Naive thymus-derived CD8-positive, alpha-beta T cell (primary cell): Measurements from ENCODE around the gene FAM120C. TPM values are rescaled to one million over a fixed set of nuclear protein-coding genes. Genes with fewer than 3 reads are reported as not detected.

Experiments used
- ATAC-seq, 2 donors: fragments of 150-1000 bp; cut with Tn5 transposase in 1 of 2; sonication (Bioruptor Pico), chemical (Tn5 transposase) in 1 of 2; 1 replicate in 1 of 2; 2 replicates in 1 of 2; pipeline ENCODE4 v1.10.0; 2021; ENCODE audit warnings: mild to moderate bottlenecking in 2 of 2, moderate library complexity in 2 of 2
- POLR2A ChIA-PET: fragments of 350-600 bp; sonication (Branson Sonifier 250); formaldehyde crosslinking; loops from one replicate; lab custom pipeline; 2021; ENCODE audit warnings: antibody characterized with exemption; lab: Charles Lee
- DNase-seq, 10 donors: peaks; one replicate each; pipeline versions ENCODE4 v3.0.0 to v3.0.0-alpha.2; 2020 to 2022
- H3K27ac Mint-ChIP-seq, 10 donors: one replicate each; pipeline ENCODE4 v1.8.0; 2020 to 2022; ENCODE audit warnings: mild to moderate bottlenecking in 10 of 10, mixed read lengths in 10 of 10, moderate library complexity in 4 of 10, inconsistent platforms in 1 of 10
- H3K27me3 Mint-ChIP-seq, 5 donors: one replicate each; pipeline ENCODE4 v1.8.0; 2021 to 2022; ENCODE audit warnings: mixed read lengths in 5 of 5
- H3K36me3 Mint-ChIP-seq, 3 donors: one replicate each; pipeline ENCODE4 v1.8.0; 2020 to 2022; ENCODE audit warnings: mixed read lengths in 3 of 3, mild to moderate bottlenecking in 2 of 3, inconsistent platforms in 1 of 3
- H3K4me1 Mint-ChIP-seq, 4 donors: one replicate each; pipeline ENCODE4 v1.8.0; 2021 to 2022; ENCODE audit warnings: mixed read lengths in 4 of 4
- H3K4me3 Mint-ChIP-seq, 10 donors: one replicate each; pipeline ENCODE4 v1.8.0; 2020 to 2022; ENCODE audit warnings: mild to moderate bottlenecking in 10 of 10, mixed read lengths in 10 of 10, moderate library complexity in 6 of 10, inconsistent platforms in 1 of 10
- H3K9me3 Mint-ChIP-seq, 9 donors: one replicate each; pipeline ENCODE4 v1.8.0; 2020 to 2022; ENCODE audit warnings: mixed read lengths in 9 of 9, mild to moderate bottlenecking in 3 of 9, inconsistent platforms in 1 of 9, moderate library complexity in 1 of 9
- polyA plus RNA-seq, 3 donors: library from polyadenylated mRNA; unstranded; fragments of 300-500 nt; fragmentation: Illumina TruSeq; gene quantifications; one replicate each; pipeline ENCODE4 v1.2.3, GENCODE V29; 2021
- total RNA-seq, 8 experiments: library from RNA in 2 of 8; stranded (reverse) in 2 of 8; gene quantifications; one replicate each; pipeline ENCODE4 v1.2.3 and lab custom pipeline; 2021 to 2026

The FAM120C gene
- total and polyA plus RNA-seq, 5 experiments from 2014 or later: 6.9 to 25.6 (median 8.1) TPM

DNA sequence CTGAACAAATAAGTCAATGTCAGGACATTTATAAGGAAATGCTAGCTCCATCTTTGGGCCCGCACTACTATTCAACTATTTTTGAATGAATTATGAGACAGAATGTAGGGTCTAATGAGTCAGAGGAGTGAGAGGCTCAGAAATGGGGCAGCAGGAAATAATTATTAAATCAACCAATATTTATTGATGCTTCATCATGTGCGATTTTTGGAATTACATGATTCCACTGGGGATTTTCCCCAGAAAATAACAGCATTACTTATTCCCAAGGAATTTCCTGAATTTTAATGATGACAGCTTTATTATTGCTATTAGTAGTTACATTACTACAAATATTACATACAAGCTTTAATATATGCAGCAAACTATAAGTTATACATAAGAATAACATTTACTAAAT is 89.5 kb downstream of the FAM120C start:
- DNase-seq: no peak
- H3K4me3 Mint-ChIP-seq: no peak overlapping the region
- H3K27ac Mint-ChIP-seq: no peak overlapping the region
- POLR2A ChIA-PET: no interaction called here
- no peak for ATAC-seq
- H3K4me1 Mint-ChIP-seq: peaks cover 0 to 2% (median 0%) of the 10 kb centered on the region in 4 donors
- peaks cover 0 to 15% (median 0%) of the 10 kb centered on the region in 3 donors for H3K36me3 Mint-ChIP-seq
- no peaks in the 10 kb centered on the region for H3K9me3 Mint-ChIP-seq
- no peaks in the 10 kb centered on the region for H3K27me3 Mint-ChIP-seq

DNA sequence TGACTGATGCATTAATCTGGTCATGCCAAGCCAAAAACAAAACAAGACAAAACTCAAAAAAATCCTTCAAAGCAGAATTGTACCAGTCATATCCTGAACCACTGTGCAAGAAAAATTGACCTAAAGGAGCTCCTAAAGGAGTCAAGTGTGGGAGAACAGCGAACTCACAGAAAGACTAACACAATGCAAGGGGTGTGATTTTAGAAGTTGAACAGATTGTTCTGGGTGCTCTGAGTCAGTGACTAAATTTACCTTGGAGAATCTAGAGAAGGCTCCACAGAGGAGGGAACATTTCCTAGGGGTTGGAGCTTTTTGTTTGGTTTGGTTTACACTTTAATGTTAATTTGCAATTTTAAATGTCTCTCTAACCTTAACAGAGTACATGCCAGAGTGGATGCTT is 89.9 kb downstream of the FAM120C start:
- peaks cover 0 to 2% (median 0%) of the 10 kb centered on the region in 4 donors for H3K4me1 Mint-ChIP-seq
- POLR2A ChIA-PET: no interaction called here
- no peak overlapping the region for H3K27ac Mint-ChIP-seq
- H3K27me3 Mint-ChIP-seq: no peaks in the 10 kb centered on the region
- H3K36me3 Mint-ChIP-seq: peaks cover 0 to 14% (median 0%) of the 10 kb centered on the region in 3 donors
- no peaks in the 10 kb centered on the region for H3K9me3 Mint-ChIP-seq
- DNase-seq (no peak), ATAC-seq (no peak)
- H3K4me3 Mint-ChIP-seq: no peak overlapping the region

DNA sequence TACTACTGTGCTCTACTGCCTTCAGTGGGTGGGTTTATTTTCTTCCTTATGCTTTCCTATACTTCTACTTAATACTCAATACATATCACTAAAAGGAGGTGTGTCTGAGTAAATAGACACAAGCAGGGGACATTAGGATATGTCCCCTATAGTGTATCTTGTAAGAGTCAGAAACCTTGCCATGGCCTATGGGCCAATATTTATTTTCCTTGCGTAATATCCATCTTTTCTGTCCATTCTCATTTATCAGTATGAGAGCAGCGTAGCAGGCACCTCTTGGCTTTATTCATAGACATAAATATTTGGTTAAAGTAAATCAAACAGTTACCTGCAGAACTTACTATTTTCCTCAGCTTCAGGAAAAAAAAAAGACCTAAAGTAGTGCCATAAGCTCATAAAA is 92.2 kb downstream of the FAM120C start:
- no peak overlapping the region for H3K4me3 Mint-ChIP-seq
- POLR2A ChIA-PET: no interaction called here
- no peak for ATAC-seq
- H3K4me1 Mint-ChIP-seq: no peaks in the 10 kb centered on the region
- peaks cover 3 to 29% (median 3%) of the 10 kb centered on the region in 3 donors for H3K36me3 Mint-ChIP-seq
- H3K27me3 Mint-ChIP-seq: no peaks in the 10 kb centered on the region
- H3K27ac Mint-ChIP-seq: no peak overlapping the region
- no peak for DNase-seq
- H3K9me3 Mint-ChIP-seq: no peaks in the 10 kb centered on the region

DNA sequence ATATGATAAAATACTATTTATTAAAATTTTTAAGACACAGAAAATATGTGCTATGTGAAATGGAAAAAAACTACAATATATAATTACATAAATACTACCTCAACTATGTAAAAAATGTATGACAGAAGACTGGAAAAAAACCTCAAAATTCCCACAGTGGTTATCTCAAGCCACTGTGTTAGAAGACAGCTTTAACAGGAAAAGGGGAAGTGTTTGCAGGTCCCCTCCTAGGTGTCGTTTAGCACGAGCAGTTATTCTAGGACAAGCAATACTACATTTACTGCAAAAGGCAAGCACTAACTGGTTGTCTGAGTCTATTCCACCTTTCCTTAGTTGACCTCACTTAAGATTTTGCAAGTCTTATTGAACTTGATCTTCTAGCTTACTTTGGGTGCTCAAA is 93.9 kb downstream of the FAM120C start:
- peaks cover 7 to 45% (median 8%) of the 10 kb centered on the region in 3 donors for H3K36me3 Mint-ChIP-seq
- DNase-seq: no peak
- H3K4me3 Mint-ChIP-seq: no peak overlapping the region
- ATAC-seq: no peak
- H3K4me1 Mint-ChIP-seq: no peaks in the 10 kb centered on the region
- H3K27me3 Mint-ChIP-seq: no peaks in the 10 kb centered on the region
- no peak overlapping the region for H3K27ac Mint-ChIP-seq
- POLR2A ChIA-PET: no interaction called here
- no peaks in the 10 kb centered on the region for H3K9me3 Mint-ChIP-seq

DNA sequence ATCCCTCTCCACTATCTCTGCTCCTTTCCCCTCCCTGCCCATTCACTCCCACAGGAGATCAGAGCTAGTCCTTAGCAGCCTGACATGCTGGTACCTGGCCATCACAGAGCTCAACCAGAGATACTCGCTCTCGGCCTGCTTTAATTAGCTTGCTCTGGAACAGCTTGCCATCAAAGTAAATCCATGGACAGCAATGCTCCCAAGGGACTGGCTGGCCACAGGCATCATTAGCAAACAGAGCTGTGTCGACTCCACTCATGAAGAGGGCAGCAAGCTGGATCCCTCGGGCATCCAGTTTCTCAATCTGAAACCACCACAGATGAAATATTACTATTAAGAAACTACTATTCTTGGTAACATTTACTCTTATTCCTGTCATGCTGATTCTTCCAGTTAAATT is 95.4 kb downstream of the FAM120C start:
- no peak for ATAC-seq
- H3K4me3 Mint-ChIP-seq: no peak overlapping the region
- POLR2A ChIA-PET: no interaction called here
- H3K27ac Mint-ChIP-seq: peak overlapping the region in 1 of 10 donors; percentile 68
- H3K4me1 Mint-ChIP-seq: no peaks in the 10 kb centered on the region
- H3K27me3 Mint-ChIP-seq: no peaks in the 10 kb centered on the region
- no peaks in the 10 kb centered on the region for H3K9me3 Mint-ChIP-seq
- peaks cover 7 to 54% (median 8%) of the 10 kb centered on the region in 3 donors for H3K36me3 Mint-ChIP-seq
- DNase-seq: no peak

DNA sequence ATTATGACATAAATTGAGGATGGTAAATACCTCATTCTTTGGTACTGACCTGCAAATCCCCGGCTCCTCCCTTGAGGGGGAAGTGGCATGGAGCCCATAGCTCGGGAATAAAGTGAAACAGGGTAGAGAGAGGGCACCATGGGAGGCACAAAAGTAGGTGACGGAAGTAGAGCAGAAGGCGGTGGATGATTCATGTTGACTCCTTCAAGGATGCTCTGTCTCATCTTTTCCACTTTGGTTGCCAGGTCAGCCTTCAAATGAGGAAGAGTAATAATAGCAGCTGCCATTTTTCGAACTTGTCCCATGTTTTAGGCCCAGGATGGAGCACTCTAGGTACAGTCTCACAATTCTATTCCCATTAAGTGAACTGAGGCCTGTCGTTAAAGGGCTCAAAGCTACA is 97.4 kb downstream of the FAM120C start:
- POLR2A ChIA-PET: interaction anchor here (0.7 kb wide), 1 partner anchor 170 kb away, joined by 4 read pairs; no protein-coding TSS in a partner anchor
- Mint-ChIP-seq H3K36me3 (peaks cover 7 to 55% (median 8%) of the 10 kb centered on the region in 3 donors), H3K27me3 (no peaks in the 10 kb centered on the region), H3K27ac (peak overlapping the region in 1 of 10 donors; percentile 65), H3K4me1 (no peaks in the 10 kb centered on the region), H3K4me3 (no peak overlapping the region), H3K9me3 (no peaks in the 10 kb centered on the region)
- DNase-seq (no peak), ATAC-seq (no peak)

DNA sequence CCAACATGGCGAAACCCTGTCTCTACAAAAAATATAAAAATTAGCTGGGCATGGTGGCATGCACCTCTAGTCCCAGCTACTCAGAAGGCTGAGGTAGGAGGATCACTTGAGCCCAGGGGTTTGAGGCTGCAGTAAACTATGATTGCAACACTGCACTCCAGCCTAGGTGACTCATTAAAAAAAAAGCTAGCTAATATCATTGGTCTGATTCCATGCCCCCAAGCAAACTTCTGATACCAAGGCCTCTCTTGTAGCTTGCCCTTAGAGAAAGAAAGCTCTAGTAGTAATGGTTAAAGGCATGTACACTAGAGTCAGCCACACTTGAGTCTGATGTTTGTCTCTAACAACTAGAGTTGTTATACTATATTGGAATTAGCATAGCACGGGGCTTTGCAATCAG is 106.2 kb downstream of the FAM120C start:
- DNase-seq (no peak), ATAC-seq (no peak)
- POLR2A ChIA-PET: no interaction called here
- no peak overlapping the region for H3K27ac Mint-ChIP-seq
- H3K36me3 Mint-ChIP-seq: peaks cover 0 to 39% (median 0%) of the 10 kb centered on the region in 3 donors
- no peaks in the 10 kb centered on the region for H3K4me1 Mint-ChIP-seq
- no peaks in the 10 kb centered on the region for H3K27me3 Mint-ChIP-seq
- no peak overlapping the region for H3K4me3 Mint-ChIP-seq
- no peaks in the 10 kb centered on the region for H3K9me3 Mint-ChIP-seq

DNA sequence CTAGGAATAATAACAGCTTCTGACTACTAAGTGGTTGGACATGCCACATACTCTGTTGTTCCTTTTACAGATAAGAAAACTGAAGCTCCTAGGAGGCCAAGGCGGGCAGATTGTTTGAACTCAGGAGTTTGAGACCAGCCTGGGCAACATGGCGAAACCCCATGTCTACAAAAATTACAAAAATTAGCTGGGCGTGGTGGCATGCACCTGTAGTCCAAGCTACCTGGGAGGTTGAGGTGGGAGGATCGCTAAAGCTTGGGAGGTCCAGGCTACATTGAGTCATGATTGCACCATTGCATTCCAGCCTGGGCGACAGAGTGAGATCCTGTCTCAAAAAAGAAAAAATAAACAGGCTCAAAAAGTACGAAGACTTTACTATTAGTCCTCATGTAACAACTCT is 108.2 kb downstream of the FAM120C start:
- H3K27ac Mint-ChIP-seq: no peak overlapping the region
- no peaks in the 10 kb centered on the region for H3K27me3 Mint-ChIP-seq
- DNase-seq: no peak
- ATAC-seq: no peak
- H3K4me3 Mint-ChIP-seq: no peak overlapping the region
- H3K4me1 Mint-ChIP-seq: no peaks in the 10 kb centered on the region
- POLR2A ChIA-PET: no interaction called here
- peaks cover 0 to 36% (median 0%) of the 10 kb centered on the region in 3 donors for H3K36me3 Mint-ChIP-seq
- no peaks in the 10 kb centered on the region for H3K9me3 Mint-ChIP-seq

DNA sequence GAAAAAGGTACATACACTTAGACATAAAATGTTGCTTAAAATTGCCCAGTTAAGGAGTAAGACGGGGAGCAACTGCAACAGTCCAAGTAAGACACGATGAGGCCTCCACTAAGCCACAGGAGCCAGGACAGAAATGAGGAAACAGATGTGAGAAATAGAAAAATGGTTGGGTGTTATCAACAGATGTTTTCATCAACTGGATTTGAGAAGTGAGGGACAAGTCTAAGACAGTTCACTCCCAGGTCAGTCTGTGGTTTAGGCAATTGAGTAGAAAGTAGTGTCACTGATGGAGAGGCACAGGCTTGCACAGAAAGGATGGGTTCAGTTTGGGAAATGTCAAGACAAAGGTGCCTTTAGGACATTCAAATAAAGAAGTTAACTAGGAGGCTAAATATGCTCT is 115.3 kb downstream of the FAM120C start:
- POLR2A ChIA-PET: no interaction called here
- H3K27ac Mint-ChIP-seq: peak overlapping the region in 1 of 10 donors; percentile 74
- ATAC-seq: no peak

DNA sequence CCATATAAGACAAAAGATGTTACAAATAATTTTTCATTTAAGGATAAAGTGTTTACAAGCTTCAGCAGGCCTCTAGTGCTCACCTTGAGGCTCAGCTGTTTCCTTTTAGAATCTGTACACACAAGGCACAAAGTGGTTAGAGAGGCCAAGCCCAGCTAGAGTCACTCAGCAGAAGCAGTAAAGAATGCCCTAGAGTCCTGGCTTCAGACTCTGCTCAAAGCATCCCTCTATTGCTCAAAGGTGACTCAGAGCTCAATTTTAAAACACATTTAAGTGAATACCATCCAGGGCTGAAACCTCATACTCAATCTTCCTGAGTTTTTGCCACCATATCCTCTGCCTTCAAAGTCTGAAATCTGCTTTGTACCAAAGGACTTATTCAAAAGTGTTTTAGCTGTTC is 116.2 kb downstream of the FAM120C start:
- peaks cover 0 to 11% (median 0%) of the 10 kb centered on the region in 3 donors for H3K36me3 Mint-ChIP-seq
- peaks cover 0 to 2% (median 0%) of the 10 kb centered on the region in 4 donors for H3K4me1 Mint-ChIP-seq
- DNase-seq (no peak), ATAC-seq (no peak)
- POLR2A ChIA-PET: no interaction called here
- H3K4me3 Mint-ChIP-seq: no peak overlapping the region
- no peaks in the 10 kb centered on the region for H3K27me3 Mint-ChIP-seq
- no peak overlapping the region for H3K27ac Mint-ChIP-seq
- peaks cover 0 to 4% (median 0%) of the 10 kb centered on the region in 9 donors for H3K9me3 Mint-ChIP-seq

More for the DNA sequence above, 115.3 kb downstream of the FAM120C start:
- Mint-ChIP-seq H3K36me3 (peaks cover 0 to 11% (median 0%) of the 10 kb centered on the region in 3 donors), H3K27me3 (no peaks in the 10 kb centered on the region), H3K4me1 (peaks cover 0 to 2% (median 0%) of the 10 kb centered on the region in 4 donors), H3K4me3 (no peak overlapping the region), H3K9me3 (peaks cover 0 to 4% (median 0%) of the 10 kb centered on the region in 9 donors)
- no peak for DNase-seq

DNA sequence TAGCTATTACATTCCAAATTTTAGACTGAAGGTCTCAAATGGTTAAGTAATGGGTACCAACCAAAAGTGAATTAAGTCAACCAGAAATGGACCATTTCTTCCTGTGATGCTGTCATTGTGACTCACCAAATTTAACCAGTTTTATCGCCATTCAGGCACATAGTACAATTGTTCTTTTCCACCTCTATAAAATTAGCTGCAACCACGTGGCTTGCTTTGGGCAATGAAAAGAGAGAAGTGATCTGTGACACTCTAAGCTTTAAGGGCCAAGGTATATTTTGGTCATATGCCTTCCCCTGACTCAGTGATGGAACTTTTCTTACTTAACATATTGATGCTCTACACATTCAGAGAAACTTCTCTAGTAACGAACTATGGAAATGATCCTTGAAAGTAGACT is 118.5 kb downstream of the FAM120C start:
- Mint-ChIP-seq H3K36me3 (peaks cover 0 to 4% (median 0%) of the 10 kb centered on the region in 3 donors), H3K4me3 (no peak overlapping the region), H3K27ac (no peak overlapping the region), H3K27me3 (no peaks in the 10 kb centered on the region), H3K4me1 (peaks cover 0 to 2% (median 0%) of the 10 kb centered on the region in 4 donors), H3K9me3 (peaks cover 0 to 4% (median 0%) of the 10 kb centered on the region in 9 donors)
- no peak for DNase-seq
- POLR2A ChIA-PET: no interaction called here
- ATAC-seq: no peak

DNA sequence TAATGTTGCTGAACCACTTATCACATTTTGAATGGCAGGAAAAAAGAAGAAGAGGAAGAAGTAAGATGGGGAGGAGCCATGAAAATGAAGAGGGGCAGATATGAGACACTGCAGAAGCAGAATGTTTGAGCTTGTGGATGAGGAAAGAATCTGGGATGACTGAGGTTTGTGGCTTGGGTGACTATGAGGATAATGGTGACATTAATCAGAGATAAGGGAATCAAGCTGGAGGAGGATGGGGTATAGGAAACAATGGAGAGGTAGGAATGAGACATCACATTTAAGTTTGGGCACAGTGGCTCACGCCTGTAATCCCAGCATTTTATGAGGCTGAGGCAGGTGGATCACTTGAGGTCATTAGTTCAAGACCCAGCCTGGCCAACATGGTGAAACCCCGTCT is 119.7 kb downstream of the FAM120C start:
- H3K27me3 Mint-ChIP-seq: no peaks in the 10 kb centered on the region
- no peak overlapping the region for H3K27ac Mint-ChIP-seq
- peaks cover 0 to 3% (median 0%) of the 10 kb centered on the region in 3 donors for H3K36me3 Mint-ChIP-seq
- ATAC-seq (no peak), DNase-seq (no peak)
- POLR2A ChIA-PET: no interaction called here
- H3K9me3 Mint-ChIP-seq: peaks cover 0 to 4% (median 0%) of the 10 kb centered on the region in 9 donors
- H3K4me3 Mint-ChIP-seq: no peak overlapping the region
- peaks cover 0 to 2% (median 0%) of the 10 kb centered on the region in 4 donors for H3K4me1 Mint-ChIP-seq

DNA sequence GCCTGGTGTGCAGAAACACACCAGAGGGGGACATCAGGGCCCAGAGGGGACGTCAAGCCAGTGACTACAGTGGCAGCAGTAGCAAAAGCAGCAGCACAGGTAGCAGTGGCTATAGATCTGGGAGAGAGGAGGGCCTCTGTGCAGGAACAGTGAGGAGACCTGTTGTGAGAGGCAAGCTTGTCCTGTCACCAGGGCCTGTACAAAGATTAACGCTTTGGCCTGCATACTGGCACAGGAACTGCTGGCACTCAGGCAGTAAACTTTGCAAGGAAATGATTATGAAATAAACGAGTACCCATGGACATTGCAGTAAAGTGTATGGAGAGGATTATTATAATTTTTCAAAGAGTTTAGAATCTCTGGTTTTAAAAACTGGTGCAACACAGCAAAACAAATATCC is 133.3 kb downstream of the FAM120C start:
- no peaks in the 10 kb centered on the region for H3K27me3 Mint-ChIP-seq
- H3K9me3 Mint-ChIP-seq: no peaks in the 10 kb centered on the region
- POLR2A ChIA-PET: no interaction called here
- no peak overlapping the region for H3K4me3 Mint-ChIP-seq
- H3K27ac Mint-ChIP-seq: no peak overlapping the region
- no peak for ATAC-seq
- DNase-seq: no peak
- H3K36me3 Mint-ChIP-seq: no peaks in the 10 kb centered on the region
- peaks cover 0 to 9% (median 3%) of the 10 kb centered on the region in 4 donors for H3K4me1 Mint-ChIP-seq

DNA sequence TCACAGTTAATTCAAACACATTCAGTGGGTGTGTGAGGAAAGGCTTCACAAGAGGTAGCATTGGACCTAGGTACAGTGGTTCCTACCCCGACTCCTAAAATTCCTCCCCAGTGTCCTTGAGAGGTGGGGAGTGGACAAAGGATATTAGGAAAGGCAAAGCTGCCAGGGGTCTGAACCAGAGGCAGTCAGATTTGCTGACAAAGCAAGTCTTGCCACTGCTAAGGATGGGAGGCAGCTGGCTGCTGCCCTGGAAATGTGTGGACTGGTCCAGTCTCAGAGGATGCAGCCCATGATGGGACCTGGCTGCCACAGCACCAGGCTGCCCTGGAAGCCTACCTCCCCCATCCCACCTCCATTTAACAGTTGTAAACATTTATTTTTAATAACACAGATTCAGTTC is 134.6 kb downstream of the FAM120C start:
- H3K27me3 Mint-ChIP-seq: no peaks in the 10 kb centered on the region
- H3K4me3 Mint-ChIP-seq: no peak overlapping the region
- no peak overlapping the region for H3K27ac Mint-ChIP-seq
- H3K9me3 Mint-ChIP-seq: no peaks in the 10 kb centered on the region
- H3K4me1 Mint-ChIP-seq: peaks cover under 1 to 10% (median 4%) of the 10 kb centered on the region in 4 donors
- no peak for ATAC-seq
- peaks cover 0 to under 1% (median 0%) of the 10 kb centered on the region in 3 donors for H3K36me3 Mint-ChIP-seq
- DNase-seq: no peak
- POLR2A ChIA-PET: no interaction called here
